ENCODE data around the gene MCTP1.

Gene MCTP1

DNA sequence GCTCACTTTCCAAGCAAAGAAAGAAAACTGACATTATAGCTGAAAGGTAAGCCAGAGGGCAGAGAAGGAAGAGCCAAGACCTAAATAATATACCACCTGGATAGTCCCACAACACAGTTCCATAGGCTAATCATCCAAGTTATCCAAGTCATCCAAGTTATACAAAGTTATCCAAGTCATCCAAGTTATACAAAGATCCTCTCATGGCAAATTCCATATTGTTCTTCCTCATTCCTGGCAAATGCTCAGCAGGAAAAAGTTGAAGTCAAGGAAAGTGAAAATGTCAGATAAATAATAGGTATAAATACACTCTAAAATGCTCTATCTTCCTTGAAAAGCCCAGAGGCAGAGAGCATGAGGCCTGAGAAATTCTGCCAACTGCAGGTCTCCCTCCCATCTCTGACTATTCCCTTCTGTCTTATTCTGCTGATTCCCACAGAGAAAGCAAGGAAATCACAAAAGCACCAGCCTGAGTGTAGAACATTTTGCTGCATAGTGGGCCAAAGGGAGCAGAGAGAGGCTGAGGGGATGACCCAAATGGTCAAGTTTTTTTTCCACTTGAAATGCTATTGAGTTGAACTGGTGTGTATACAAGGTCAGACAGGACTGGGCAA is 12.5 kb downstream of the MCTP1 start:
- H3K27me3 Mint-ChIP-seq = peaks cover 31% of the 10 kb centered on the region
- no peaks in the 10 kb centered on the region for H3K4me1 Mint-ChIP-seq
- no peaks in the 10 kb centered on the region for H3K9me3 Mint-ChIP-seq
- ATAC-seq = no peak
- no peak overlapping the region for H3K27ac Mint-ChIP-seq
- no peak for DNase-seq
- H3K4me3 Mint-ChIP-seq = no peak overlapping the region

DNA sequence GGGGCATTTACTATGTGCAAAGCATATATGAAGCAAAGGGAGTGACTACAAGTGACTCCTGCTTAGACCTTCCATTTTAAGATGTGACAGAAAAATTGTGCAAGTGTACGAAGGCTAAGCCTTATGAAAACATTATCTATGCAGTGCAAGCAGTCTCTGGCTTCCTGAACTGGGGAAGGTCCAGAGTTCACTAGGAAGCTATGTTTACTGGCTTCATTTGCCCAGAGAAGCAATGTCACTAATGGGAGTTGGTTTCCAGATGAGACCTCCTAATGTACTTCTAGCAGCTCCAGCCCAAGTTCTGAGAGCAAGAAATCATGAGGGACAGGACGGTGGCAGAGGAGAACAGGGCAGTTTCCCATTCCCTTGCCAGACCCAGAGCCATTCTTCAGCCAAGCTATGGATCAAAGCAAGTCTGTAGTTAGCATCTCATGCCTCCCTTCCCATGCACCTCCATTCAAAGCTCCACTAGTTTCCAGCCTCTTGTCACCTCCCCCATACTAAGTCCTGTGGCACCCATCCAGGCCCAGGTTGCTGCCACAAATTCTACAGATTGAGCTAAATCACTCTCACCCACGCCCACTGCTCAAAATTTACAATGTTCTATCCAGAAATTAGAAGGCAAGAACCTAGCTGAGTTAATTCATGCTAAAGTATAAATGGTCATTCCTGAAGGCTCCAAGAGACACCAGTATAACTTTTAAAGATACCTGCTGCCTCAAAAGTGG is 21.8 kb downstream of the MCTP1 start:
- H3K4me3 Mint-ChIP-seq = no peak overlapping the region
- no peaks in the 10 kb centered on the region for H3K4me1 Mint-ChIP-seq
- peaks cover 19% of the 10 kb centered on the region for H3K27me3 Mint-ChIP-seq
- ATAC-seq (no peak), DNase-seq (no peak)
- H3K9me3 Mint-ChIP-seq = no peaks in the 10 kb centered on the region
- H3K27ac Mint-ChIP-seq = no peak overlapping the region

DNA sequence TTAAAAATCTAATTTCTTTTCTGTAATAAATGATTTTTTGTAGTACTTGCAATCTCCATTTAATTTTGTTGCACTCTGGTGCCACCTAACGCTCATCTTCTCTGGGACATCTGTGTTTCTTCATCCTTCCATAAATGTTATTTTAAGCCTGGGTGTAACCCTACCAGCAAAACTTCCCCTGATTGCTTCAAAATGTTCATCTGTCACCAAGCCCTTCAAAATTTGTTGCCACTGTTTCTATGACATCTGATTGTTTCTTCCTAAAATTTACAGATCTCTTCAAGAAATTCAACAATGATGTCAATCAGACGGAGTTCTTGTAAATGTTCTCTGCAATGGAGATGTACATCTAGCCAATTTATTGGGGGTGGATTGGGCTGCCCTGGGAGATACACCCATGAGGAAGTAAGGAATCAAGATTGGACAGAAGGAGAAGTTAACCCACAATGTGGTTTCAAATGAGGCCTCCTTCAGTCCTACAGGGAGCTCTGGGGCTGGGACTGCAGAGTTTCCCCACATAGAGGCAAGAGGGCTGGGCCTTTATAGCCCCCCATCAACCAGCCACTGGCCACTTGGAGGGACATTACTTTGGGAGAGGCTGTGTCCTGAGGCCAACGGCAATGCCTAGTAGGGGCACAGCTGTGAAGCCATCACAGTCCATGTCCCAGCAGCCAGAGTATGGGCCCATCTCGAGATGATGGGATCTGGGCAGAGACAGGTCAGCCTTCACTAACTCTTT is 23.3 kb downstream of the MCTP1 start:
- Mint-ChIP-seq H3K4me1 (no peaks in the 10 kb centered on the region), H3K27me3 (peaks cover 9% of the 10 kb centered on the region), H3K9me3 (no peaks in the 10 kb centered on the region), H3K27ac (no peak overlapping the region), H3K4me3 (no peak overlapping the region)
- DNase-seq = no peak
- ATAC-seq = no peak

DNA sequence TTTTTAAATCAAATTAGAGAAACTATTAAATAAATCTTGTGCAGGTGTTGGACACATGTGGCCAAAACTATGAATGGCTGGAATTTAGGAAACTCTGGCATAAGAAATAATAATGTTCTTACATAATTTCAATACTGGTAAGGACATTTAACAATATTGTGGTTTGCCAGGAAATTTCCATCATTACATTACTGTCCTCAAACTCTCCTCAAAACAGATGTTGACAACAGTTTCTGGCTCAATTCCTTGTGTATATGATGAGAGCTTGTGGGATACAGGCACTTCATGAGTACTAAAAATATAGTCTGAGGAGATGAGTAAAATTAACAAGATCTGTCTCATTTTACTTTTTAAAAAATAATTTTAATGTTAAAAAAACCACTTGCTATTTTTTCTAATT is 27.9 kb downstream of the MCTP1 start:
- DNase-seq (no peak), ATAC-seq (no peak)
- Mint-ChIP-seq H3K9me3 (no peaks in the 10 kb centered on the region), H3K27me3 (peaks cover 9% of the 10 kb centered on the region), H3K27ac (no peak overlapping the region), H3K4me1 (no peaks in the 10 kb centered on the region), H3K4me3 (no peak overlapping the region)

DNA sequence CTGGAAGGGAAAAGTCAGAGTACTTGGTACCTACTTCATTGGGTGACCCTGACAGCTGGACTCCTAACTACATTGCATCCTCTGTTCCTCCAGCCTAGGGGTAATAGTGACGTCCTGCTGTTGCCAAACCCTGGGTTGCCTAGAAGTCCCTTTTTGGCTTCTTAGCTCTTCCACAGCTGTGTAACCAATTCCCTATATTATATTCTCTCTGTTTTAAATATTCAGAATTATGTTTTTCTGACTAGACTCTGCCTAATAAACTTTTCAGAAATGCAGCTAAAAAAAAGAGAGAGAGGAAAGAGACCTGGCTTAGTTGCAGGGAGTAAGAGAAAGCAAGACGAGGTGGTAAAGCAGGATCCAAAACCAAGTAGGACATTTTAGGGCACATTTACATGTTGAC is 28.4 kb downstream of the MCTP1 start:
- H3K27me3 Mint-ChIP-seq = peaks cover 9% of the 10 kb centered on the region
- H3K27ac Mint-ChIP-seq = no peak overlapping the region
- DNase-seq = no peak
- no peaks in the 10 kb centered on the region for H3K9me3 Mint-ChIP-seq
- ATAC-seq = no peak
- no peaks in the 10 kb centered on the region for H3K4me1 Mint-ChIP-seq
- no peak overlapping the region for H3K4me3 Mint-ChIP-seq

DNA sequence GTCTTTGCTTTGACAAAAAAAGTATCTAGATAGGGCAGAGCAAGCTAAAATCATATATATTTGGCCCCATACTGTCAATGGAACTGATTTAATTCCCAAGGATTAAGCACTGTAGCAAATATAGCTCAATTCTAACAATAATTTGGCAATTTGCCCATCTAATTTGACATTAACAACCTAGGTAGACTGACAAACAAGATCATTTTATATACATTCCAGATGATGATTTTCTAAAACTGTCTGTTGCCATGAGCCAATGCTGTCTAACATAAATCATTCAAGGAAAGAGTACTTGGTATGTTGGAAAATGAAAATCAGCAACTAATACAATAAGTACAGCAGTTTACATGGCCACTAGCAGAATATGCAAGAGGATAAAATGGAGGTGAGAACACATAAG is 32.1 kb downstream of the MCTP1 start:
- no peak for ATAC-seq
- Mint-ChIP-seq H3K27me3 (no peaks in the 10 kb centered on the region), H3K27ac (no peak overlapping the region), H3K4me3 (no peak overlapping the region), H3K9me3 (peaks cover 0 to 3% of the 10 kb centered on the region in 2 donors), H3K4me1 (no peaks in the 10 kb centered on the region)
- no peak for DNase-seq

DNA sequence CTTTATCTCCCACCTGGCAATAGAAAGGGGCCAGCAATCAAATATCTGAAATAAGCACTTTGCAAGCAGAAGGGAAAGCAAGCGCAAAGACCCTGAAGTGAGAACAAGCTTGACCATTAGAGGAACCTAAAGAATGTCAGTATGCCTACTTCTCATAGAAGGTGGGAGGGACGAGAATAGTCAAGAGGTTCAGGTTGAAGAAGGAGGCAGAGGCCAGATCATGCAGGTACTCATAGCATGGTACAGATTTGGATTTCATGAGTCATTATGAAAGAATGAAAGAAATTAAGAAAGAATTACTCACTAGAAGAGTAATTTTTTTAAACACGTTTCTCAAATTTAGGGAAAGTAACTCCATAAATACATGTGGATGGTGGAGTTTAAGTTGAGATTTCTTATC is 33.7 kb downstream of the MCTP1 start:
- Mint-ChIP-seq H3K27me3 (no peaks in the 10 kb centered on the region), H3K4me3 (no peak overlapping the region), H3K27ac (no peak overlapping the region), H3K9me3 (peaks cover 0 to 3% of the 10 kb centered on the region in 2 donors), H3K4me1 (no peaks in the 10 kb centered on the region)
- DNase-seq (no peak), ATAC-seq (no peak)

DNA sequence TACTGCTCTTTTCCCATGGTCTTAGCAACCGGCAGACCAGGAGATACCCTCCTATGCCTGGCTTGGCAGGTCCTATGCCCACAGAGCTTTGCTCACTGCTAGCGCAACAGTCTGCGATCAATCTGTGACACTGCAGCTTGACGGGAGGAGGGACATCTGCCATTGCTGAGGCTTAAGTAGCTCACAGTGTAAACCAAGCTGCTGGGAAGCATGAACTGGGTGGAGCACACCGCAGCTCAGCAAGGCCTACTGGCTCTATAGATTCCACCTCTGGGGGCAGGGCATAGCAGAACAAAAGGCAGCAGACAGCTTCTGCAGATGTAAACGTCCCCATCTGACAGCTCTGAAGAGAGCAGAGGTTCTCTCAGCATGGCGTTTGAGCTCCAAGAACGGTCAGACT is 40.4 kb downstream of the MCTP1 start:
- Mint-ChIP-seq H3K9me3 (peaks cover 7 to 9% of the 10 kb centered on the region in 2 donors), H3K4me1 (no peaks in the 10 kb centered on the region), H3K27me3 (peaks cover 16% of the 10 kb centered on the region), H3K27ac (no peak overlapping the region), H3K4me3 (no peak overlapping the region)
- no peak for DNase-seq
- ATAC-seq = no peak

DNA sequence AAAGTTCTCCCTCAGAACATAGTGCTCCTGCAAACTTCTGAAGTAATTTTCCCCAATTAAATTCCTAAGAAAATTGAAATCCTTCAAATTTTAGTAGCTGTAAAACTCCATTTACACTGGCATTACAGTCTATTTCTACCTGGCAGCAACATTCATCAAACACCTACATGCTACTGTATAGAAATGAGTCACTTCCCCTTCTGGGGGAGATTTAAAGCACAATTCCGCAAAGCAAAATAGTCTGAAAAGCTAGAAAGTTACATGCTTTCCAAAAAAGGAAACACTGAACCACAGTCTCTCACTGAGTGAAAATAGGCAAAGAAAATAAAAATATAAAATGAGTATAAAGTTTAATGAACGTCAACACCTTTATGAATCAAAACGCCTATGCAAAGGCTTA is 43.3 kb downstream of the MCTP1 start:
- H3K9me3 Mint-ChIP-seq = peaks cover 7 to 9% of the 10 kb centered on the region in 2 donors
- no peak overlapping the region for H3K4me3 Mint-ChIP-seq
- peaks cover 27% of the 10 kb centered on the region for H3K27me3 Mint-ChIP-seq
- H3K4me1 Mint-ChIP-seq = no peaks in the 10 kb centered on the region
- no peak for DNase-seq
- ATAC-seq = peak; percentile 28
- no peak overlapping the region for H3K27ac Mint-ChIP-seq

DNA sequence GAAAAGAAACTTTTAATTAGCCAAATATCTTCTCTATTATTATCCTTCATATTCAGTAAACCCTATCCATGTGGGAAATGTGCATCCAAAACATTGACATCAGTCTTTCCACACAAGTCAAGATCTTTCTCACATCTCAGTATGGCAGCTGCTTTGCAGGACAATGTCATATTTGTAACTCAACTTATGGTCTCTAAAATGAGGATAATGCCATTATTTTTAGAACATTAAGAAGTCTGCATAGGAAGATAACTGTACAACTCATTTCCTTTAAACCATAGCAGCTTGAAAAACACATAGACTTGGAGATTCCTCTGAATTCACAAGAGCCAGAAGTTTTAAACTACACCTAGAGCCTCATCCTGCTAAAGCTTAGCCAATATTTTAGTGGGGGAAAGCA is 43.7 kb downstream of the MCTP1 start:
- no peak overlapping the region for H3K4me3 Mint-ChIP-seq
- H3K9me3 Mint-ChIP-seq = peaks cover 7 to 9% of the 10 kb centered on the region in 2 donors
- no peak overlapping the region for H3K27ac Mint-ChIP-seq
- H3K27me3 Mint-ChIP-seq = peaks cover 27% of the 10 kb centered on the region
- DNase-seq = no peak
- no peak for ATAC-seq
- H3K4me1 Mint-ChIP-seq = no peaks in the 10 kb centered on the region

DNA sequence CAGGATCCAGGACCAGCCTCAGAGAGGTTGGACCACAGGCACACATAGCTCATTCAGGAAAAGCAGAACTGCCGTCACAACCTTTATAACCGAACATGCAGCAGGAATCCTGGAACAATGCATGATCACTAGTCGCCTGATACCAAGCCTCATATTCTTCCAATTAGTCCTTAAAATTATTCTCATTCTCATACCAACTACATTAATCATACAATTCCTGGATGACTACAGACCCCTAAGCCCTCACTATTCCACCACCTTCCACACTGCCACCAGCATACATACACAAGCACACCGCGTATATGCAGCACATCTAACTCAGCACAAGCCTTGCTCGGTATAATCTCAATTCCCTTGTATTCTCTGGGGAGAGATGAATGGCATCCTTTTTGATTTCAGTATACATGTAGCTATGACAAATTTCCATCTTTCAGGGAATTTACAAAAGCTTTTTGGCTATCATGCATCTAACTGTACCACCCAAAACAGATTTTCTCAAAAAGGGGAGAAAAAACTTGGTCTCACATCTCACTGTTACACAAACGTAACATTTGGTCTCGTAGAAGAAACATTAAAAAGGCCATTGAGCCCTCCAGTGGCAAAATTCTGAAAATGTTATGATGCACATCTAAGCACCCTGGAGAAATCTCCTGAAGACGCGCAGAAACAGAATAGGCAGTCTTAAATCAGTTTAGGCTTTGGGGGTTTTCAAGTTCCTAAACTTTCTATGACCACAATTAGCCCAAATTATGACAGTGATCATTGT is 46.2 kb downstream of the MCTP1 start:
- peaks cover 7 to 9% of the 10 kb centered on the region in 2 donors for H3K9me3 Mint-ChIP-seq
- no peaks in the 10 kb centered on the region for H3K4me1 Mint-ChIP-seq
- H3K4me3 Mint-ChIP-seq = no peak overlapping the region
- peaks cover 17% of the 10 kb centered on the region for H3K27me3 Mint-ChIP-seq
- no peak overlapping the region for H3K27ac Mint-ChIP-seq
- no peak for DNase-seq
- no peak for ATAC-seq

DNA sequence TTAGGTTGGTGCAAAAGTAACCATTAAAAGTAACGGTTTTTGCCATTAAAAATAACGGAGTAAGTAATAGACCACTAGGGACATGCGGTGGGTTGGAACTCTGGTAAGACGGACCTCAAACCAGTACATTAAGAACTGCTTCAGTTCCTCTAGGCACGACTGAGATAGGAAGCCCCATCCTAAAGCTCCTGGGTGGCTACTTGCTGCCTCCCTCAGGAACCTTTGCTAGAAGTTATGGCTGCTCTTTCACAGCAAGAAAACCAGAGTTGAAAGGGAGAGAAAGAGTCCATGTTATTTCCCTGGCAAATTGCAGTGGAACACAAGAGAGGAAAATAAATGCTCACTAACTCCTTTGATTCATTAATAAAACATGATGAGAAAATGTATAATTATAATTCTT is 47.6 kb downstream of the MCTP1 start:
- no peak overlapping the region for H3K4me3 Mint-ChIP-seq
- no peak overlapping the region for H3K27ac Mint-ChIP-seq
- peaks cover 11% of the 10 kb centered on the region for H3K27me3 Mint-ChIP-seq
- DNase-seq (no peak), ATAC-seq (no peak)
- H3K4me1 Mint-ChIP-seq = no peaks in the 10 kb centered on the region
- no peaks in the 10 kb centered on the region for H3K9me3 Mint-ChIP-seq

DNA sequence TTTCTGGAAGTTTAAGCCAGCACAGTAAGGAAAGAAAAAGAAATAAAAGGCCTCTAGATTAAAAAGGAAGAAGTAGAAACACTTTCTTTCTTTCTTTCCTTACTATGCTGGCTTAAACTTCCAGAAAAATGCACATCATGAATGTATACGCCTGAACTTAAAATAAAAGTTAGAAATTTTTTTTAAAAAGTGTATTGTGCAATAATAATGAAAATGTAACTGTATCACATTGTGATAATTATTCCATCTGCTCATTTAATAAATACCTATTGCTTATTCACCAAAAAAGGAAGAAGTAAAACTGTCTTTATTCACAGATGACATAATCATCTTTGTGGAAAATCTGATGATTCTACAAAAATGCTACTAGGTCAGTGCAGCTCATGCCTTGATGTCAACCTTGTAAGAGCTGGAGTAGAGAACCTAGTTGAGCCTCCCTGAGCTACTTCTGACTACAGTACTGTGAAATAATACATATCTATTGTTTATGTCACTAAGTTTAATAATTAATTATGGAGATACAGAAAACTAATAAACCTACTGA is 49.4 kb downstream of the MCTP1 start:
- ATAC-seq (no peak), DNase-seq (no peak)
- Mint-ChIP-seq H3K27ac (no peak overlapping the region), H3K27me3 (peaks cover 11% of the 10 kb centered on the region), H3K4me1 (no peaks in the 10 kb centered on the region), H3K9me3 (no peaks in the 10 kb centered on the region), H3K4me3 (no peak overlapping the region)

DNA sequence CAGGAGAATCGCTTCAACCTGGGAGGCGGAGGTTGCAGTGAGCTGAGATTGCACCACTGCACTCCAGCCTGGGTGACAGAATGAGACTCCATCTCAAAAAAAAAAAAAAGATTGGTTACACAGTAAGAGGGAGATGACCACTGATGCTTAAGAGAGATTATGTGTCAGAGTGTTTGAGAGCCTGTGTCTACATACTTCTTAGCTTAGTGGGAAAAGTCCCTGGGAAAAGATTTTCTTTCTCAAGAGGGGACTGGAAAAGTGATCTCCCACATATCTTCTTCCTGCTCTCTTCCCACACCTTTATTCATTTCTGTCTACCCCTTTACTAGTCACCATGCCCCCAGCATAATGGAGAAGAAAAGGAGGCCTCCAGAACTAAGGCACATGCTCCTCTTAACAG is 55.2 kb downstream of the MCTP1 start:
- H3K27me3 Mint-ChIP-seq = no peaks in the 10 kb centered on the region
- no peak overlapping the region for H3K4me3 Mint-ChIP-seq
- DNase-seq = no peak
- H3K4me1 Mint-ChIP-seq = no peaks in the 10 kb centered on the region
- H3K9me3 Mint-ChIP-seq = no peaks in the 10 kb centered on the region
- ATAC-seq = no peak
- H3K27ac Mint-ChIP-seq = no peak overlapping the region

DNA sequence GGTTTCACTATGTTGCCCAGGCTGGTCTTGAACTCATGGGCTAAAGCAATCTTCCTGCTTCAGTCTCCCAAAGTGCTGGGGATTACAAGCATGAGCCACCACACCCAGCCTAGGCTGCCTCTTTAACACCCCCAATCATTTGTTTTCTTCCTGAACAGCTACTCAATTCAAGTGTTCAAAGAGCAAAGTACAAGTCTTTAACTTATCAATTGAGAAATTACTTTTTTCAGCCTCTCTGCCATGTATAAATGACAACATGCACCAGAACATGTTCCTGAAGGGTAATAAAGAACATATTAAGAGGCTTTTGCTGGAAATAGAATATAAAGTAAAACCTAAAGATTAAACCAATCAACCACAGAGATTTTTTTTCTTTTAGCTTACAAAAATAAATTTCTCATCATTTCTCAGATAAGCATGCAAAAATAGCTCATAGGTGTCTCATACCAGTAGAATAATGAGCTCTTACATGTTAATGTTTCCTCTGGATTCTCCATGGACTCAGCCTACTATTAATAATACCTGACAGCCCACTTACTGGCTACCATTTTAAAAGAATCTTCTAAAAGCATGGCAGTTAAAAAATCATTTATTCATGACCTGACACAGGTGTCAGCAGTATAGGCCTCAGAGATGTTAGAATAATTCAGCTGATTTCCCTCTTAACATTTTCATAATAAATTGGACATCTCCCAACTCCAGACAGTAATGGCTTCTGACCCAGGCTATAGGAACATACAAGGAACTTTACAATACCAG is 60.0 kb downstream of the MCTP1 start:
- no peaks in the 10 kb centered on the region for H3K27me3 Mint-ChIP-seq
- no peak overlapping the region for H3K27ac Mint-ChIP-seq
- no peak for DNase-seq
- no peaks in the 10 kb centered on the region for H3K9me3 Mint-ChIP-seq
- no peak for ATAC-seq
- no peak overlapping the region for H3K4me3 Mint-ChIP-seq
- H3K4me1 Mint-ChIP-seq = no peaks in the 10 kb centered on the region

Data from stimulated activated naive CD8-positive, alpha-beta T cell treated with anti-CD3 and anti-CD28 coated beads, Interleukin-15, amount 100 ng/mL, for 72 hours (primary cell).